H54 (cell line): ENCODE data around the gene HRC.

ENCODE experiments used
- DNase-seq: peaks from one replicate; pipeline ENCODE4 v3.0.0; 2011; ENCODE audit warnings: low spot score, mixed read lengths; ENCODE audit not compliant: insufficient read length
- FAIRE-seq: peaks from 3 replicates; lab custom pipeline; 2011; peaks lifted over from hg19 to GRCh38; lab: Jason Lieb, UNC
- POLR2A ChIP-seq: IDR thresholded peaks from 2 replicates; pipeline ENCODE4 v1.6.1; 2011; ENCODE audit warnings: low read depth, mild to moderate bottlenecking, low read length

HRC gene

GRCh38 chr19:49180659-49181058, 25.5 kb upstream of the HRC start:
- TF ChIP-seq POLR2A = no peak
- FAIRE-seq = no peak
- DNase-seq = no peak

GRCh38 chr19:49173198-49173597, 18.0 kb upstream of the HRC start:
- FAIRE-seq = no peak
- no peak for TF ChIP-seq POLR2A
- DNase-seq = no peak

- DNase-seq (no peak), FAIRE-seq (no peak)
- no peak for TF ChIP-seq POLR2A
These were observed 13.2 kb upstream of the HRC start for GRCh38 chr19:49168421-49168820.

GRCh38 chr19:49167857-49168409, 12.7 kb upstream of the HRC start:
- FAIRE-seq (no peak), DNase-seq (no peak)
- no peak for TF ChIP-seq POLR2A

- no peak for TF ChIP-seq POLR2A
- DNase-seq (no peak), FAIRE-seq (no peak)
These were observed 10.7 kb upstream of the HRC start for GRCh38 chr19:49165865-49166301.

GRCh38 chr19:49165111-49165750, 10.0 kb upstream of the HRC start:
- DNase-seq (no peak), FAIRE-seq (no peak)
- TF ChIP-seq POLR2A = no peak

GRCh38 chr19:49161987-49162386, 6.8 kb upstream of the HRC start:
- DNase-seq (no peak), FAIRE-seq (no peak)
- no peak for TF ChIP-seq POLR2A

- TF ChIP-seq POLR2A = no peak
- no peak for FAIRE-seq
- DNase-seq = no peak
These were observed 5.4 kb upstream of the HRC start for GRCh38 chr19:49160450-49161189.

- TF ChIP-seq POLR2A = peak; percentile 71
- FAIRE-seq = no peak
- DNase-seq = peak; percentile 80
These were observed 2.4 kb upstream of the HRC start, which contains the start of gene TRPM4 for GRCh38 chr19:49157445-49158224. TSS of gene TRPM4 (plus strand) at chr19:49157792. CDS start at chr19:49157867, 75 bp downstream.

GRCh38 chr19:49155820-49156346, 687 bp upstream of the HRC start:
- DNase-seq (no peak), FAIRE-seq (no peak)
- no peak for TF ChIP-seq POLR2A

GRCh38 chr19:49154279-49154678, 917 bp downstream of the HRC start:
- no peak for DNase-seq

GRCh38 chr19:49153167-49153809, 1.9 kb downstream of the HRC start:
- no peak for TF ChIP-seq POLR2A
- no peak for DNase-seq
- FAIRE-seq = no peak

More at GRCh38 chr19:49154279-49154678, 917 bp downstream of the HRC start:
- TF ChIP-seq POLR2A = no peak
- FAIRE-seq = no peak

GRCh38 chr19:49152119-49152550, 3.1 kb downstream of the HRC start:
- DNase-seq = no peak
- no peak for FAIRE-seq
- TF ChIP-seq POLR2A = no peak
